GM19372 (cell line): ENCODE measurements around the gene SASH3.

Experiments
- ATAC-seq: cut with Tn5 transposase; IDR thresholded peaks from one replicate; pipeline ENCODE4 v1.9.1; 2021; ENCODE audit warnings: mild to moderate bottlenecking, low read depth, moderate library complexity; ENCODE audit not compliant: unreplicated experiment

SASH3 gene

GRCh38 chrX:129802863-129803262 lies 23.1 kb downstream of the SASH3 start:
- no peak for ATAC-seq

GRCh38 chrX:129804806-129805205 lies 25.1 kb downstream of the SASH3 start:
- ATAC-seq: no peak

- no peak for ATAC-seq
Observed at GRCh38 chrX:129808158-129808828, 28.5 kb downstream of the SASH3 start.

GRCh38 chrX:129808829-129809796 lies 29.4 kb downstream of the SASH3 start:
- ATAC-seq: no peak

GRCh38 chrX:129813662-129814368 lies 34.1 kb downstream of the SASH3 start:
- ATAC-seq: no peak

- no peak for ATAC-seq
Observed at GRCh38 chrX:129818123-129818522, 38.4 kb downstream of the SASH3 start.

GRCh38 chrX:129823115-129823514 lies 43.4 kb downstream of the SASH3 start:
- ATAC-seq: no peak

- ATAC-seq: no peak
Observed at GRCh38 chrX:129823522-129823921, 43.8 kb downstream of the SASH3 start.

- ATAC-seq: no peak
Observed at GRCh38 chrX:129824620-129825019, 44.9 kb downstream of the SASH3 start.

- ATAC-seq: no peak
Observed at GRCh38 chrX:129825746-129826505, 46.2 kb downstream of the SASH3 start.

GRCh38 chrX:129830494-129830893 lies 50.7 kb downstream of the SASH3 start:
- no peak for ATAC-seq

- no peak for ATAC-seq
Observed at GRCh38 chrX:129831091-129831885, 51.5 kb downstream of the SASH3 start.

- ATAC-seq: no peak
Observed at GRCh38 chrX:129833153-129833990, 53.6 kb downstream of the SASH3 start.

- ATAC-seq: no peak
Observed at GRCh38 chrX:129836827-129837226, 57.1 kb downstream of the SASH3 start.

- ATAC-seq: no peak
Observed at GRCh38 chrX:129840344-129840743, 60.6 kb downstream of the SASH3 start.

- no peak for ATAC-seq
Observed at GRCh38 chrX:129842510-129843208, 62.9 kb downstream of the SASH3 start.

- ATAC-seq: no peak
Observed at GRCh38 chrX:129843209-129843458, 63.4 kb downstream of the SASH3 start.
